Measurements from ENCODE around the gene DLL3.

The DLL3 gene

GRCh38 chr19:39518458-39518857 is 19.7 kb downstream of the DLL3 start:
- DNase-seq (ENCODE audit: low read depth): no peak

GRCh38 chr19:39518975-39519374 is 20.2 kb downstream of the DLL3 start:
- no peak for DNase-seq (ENCODE audit: low read depth)

- DNase-seq (ENCODE audit: low read depth): no peak
Observed at GRCh38 chr19:39520541-39521484, 22.1 kb downstream of the DLL3 start.

- DNase-seq (ENCODE audit: low read depth): no peak
Observed at GRCh38 chr19:39524495-39524894, 25.7 kb downstream of the DLL3 start.

GRCh38 chr19:39525205-39525604 is 26.5 kb downstream of the DLL3 start:
- no peak for DNase-seq (ENCODE audit: low read depth)

GRCh38 chr19:39531834-39532232 is 33.1 kb downstream of the DLL3 start:
- DNase-seq (ENCODE audit: low read depth): no peak

GRCh38 chr19:39532233-39533002 is 33.7 kb downstream of the DLL3 start, which contains the start of gene EID2B:
Gene EID2B, minus strand, starts transcription at chr19:39532852. Its CDS starts 50 bp downstream, at chr19:39532802.
- peak; percentile 89 for DNase-seq (ENCODE audit: low read depth)

- DNase-seq (ENCODE audit: low read depth): no peak
Observed at GRCh38 chr19:39533003-39533512, 34.3 kb downstream of the DLL3 start.

GRCh38 chr19:39533791-39534190 is 35.0 kb downstream of the DLL3 start:
- DNase-seq (ENCODE audit: low read depth): no peak

- DNase-seq (ENCODE audit: low read depth): peak; percentile 31
Observed at GRCh38 chr19:39539165-39539517, 40.4 kb downstream of the DLL3 start.

- peak; percentile 84 for DNase-seq (ENCODE audit: low read depth)
Observed at GRCh38 chr19:39539518-39540332, 41.0 kb downstream of the DLL3 start, which contains the start of gene EID2. Gene EID2, minus strand, starts transcription at chr19:39540161. Its CDS starts 82 bp downstream, at chr19:39540079.

- no peak for DNase-seq (ENCODE audit: low read depth)
Observed at GRCh38 chr19:39540333-39540673, 41.6 kb downstream of the DLL3 start.

- no peak for DNase-seq (ENCODE audit: low read depth)
Observed at GRCh38 chr19:39542206-39542605, 43.5 kb downstream of the DLL3 start.

- no peak for DNase-seq (ENCODE audit: low read depth)
Observed at GRCh38 chr19:39543477-39543857, 44.7 kb downstream of the DLL3 start.

- no peak for DNase-seq (ENCODE audit: low read depth)
Observed at GRCh38 chr19:39544226-39544903, 45.6 kb downstream of the DLL3 start.

GRCh38 chr19:39544911-39545310 is 46.2 kb downstream of the DLL3 start:
- DNase-seq (ENCODE audit: low read depth): no peak

- no peak for DNase-seq (ENCODE audit: low read depth)
Observed at GRCh38 chr19:39546599-39546998, 47.9 kb downstream of the DLL3 start.

- DNase-seq (ENCODE audit: low read depth): no peak
Observed at GRCh38 chr19:39550197-39550596, 51.5 kb downstream of the DLL3 start.

- no peak for DNase-seq (ENCODE audit: low read depth)
Observed at GRCh38 chr19:39553082-39553652, 54.4 kb downstream of the DLL3 start.

- no peak for DNase-seq (ENCODE audit: low read depth)
Observed at GRCh38 chr19:39554701-39555311, 56.1 kb downstream of the DLL3 start.

- no peak for DNase-seq (ENCODE audit: low read depth)
Observed at GRCh38 chr19:39555883-39556282, 57.1 kb downstream of the DLL3 start.

Measured in HS-5 (cell line).